WERI-Rb-1 (cell line): ENCODE results near the gene KRT4.

Experiments used
- DNase-seq: peaks from one replicate; pipeline ENCODE4 v3.0.0-alpha.2; 2020
- H3K27ac ChIP-seq: fragments of 250-450 bp; sonication (Bioruptor Pico); 2 replicates; pipeline ENCODE4 v1.5.1; 2020; ENCODE audit warnings: mild to moderate bottlenecking, moderate library complexity
- H3K27me3 ChIP-seq: fragments of 250-450 bp; sonication (Bioruptor Pico); 2 replicates; pipeline ENCODE4 v1.5.1; 2021; ENCODE audit warnings: mild to moderate bottlenecking, low read depth, moderate library complexity; ENCODE audit not compliant: insufficient read depth, severe bottlenecking
- H3K36me3 ChIP-seq: fragments of 250-450 bp; sonication (Bioruptor Pico); 2 replicates; pipeline ENCODE4 v1.5.1; 2020; ENCODE audit warnings: mild to moderate bottlenecking, moderate library complexity
- H3K4me3 ChIP-seq: 2 replicates; pipeline ENCODE4 v1.5.1; 2011; ENCODE audit warnings: low read depth, mild to moderate bottlenecking, control low read depth, low read length
- H3K9me3 ChIP-seq: fragments of 250-450 bp; sonication (Bioruptor Pico); 2 replicates; pipeline ENCODE4 v1.5.1; 2021; ENCODE audit warnings: mild to moderate bottlenecking, moderate library complexity; ENCODE audit not compliant: severe bottlenecking
- TF ChIP-seq, protein P1 (sequence below): IDR thresholded peaks from 2 replicates; pipeline ENCODE4 v1.5.1; 2011; ENCODE audit warnings: low read depth, mild to moderate bottlenecking, control low read depth, inconsistent platforms, low read length

Gene KRT4

DNA sequence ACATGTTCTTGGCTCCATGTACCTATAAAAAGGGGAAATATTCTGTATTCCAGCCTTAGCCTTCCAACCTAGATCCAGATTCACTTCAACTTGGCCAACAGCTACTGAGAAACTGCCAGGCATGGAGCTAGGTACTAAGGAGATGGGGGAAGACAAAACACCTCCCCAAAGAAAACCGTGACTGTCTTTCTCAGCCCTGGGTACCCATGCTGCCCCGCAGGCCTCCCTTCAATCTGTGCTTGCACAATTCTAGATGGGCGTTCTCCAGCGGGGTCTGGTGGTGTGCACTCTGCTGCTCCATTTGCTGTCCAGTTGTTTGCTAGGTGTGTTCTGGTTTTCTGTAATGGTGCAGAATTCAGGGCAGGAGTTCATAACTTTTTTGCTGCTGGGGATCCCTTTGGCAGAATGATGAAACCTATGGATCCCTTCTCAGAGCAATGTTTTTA lies 817 bp upstream of the KRT4 start:
- TF ChIP-seq, protein P1, sequence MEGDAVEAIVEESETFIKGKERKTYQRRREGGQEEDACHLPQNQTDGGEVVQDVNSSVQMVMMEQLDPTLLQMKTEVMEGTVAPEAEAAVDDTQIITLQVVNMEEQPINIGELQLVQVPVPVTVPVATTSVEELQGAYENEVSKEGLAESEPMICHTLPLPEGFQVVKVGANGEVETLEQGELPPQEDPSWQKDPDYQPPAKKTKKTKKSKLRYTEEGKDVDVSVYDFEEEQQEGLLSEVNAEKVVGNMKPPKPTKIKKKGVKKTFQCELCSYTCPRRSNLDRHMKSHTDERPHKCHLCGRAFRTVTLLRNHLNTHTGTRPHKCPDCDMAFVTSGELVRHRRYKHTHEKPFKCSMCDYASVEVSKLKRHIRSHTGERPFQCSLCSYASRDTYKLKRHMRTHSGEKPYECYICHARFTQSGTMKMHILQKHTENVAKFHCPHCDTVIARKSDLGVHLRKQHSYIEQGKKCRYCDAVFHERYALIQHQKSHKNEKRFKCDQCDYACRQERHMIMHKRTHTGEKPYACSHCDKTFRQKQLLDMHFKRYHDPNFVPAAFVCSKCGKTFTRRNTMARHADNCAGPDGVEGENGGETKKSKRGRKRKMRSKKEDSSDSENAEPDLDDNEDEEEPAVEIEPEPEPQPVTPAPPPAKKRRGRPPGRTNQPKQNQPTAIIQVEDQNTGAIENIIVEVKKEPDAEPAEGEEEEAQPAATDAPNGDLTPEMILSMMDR, result no peak
- H3K27ac ChIP-seq, result no peak overlapping the region
- H3K36me3 ChIP-seq, result no peaks in the 10 kb centered on the region
- no peaks in the 10 kb centered on the region for H3K9me3 ChIP-seq
- peaks cover 86% of the 10 kb centered on the region for H3K27me3 ChIP-seq
- no peak for DNase-seq
- H3K4me3 ChIP-seq, result no peak overlapping the region

DNA sequence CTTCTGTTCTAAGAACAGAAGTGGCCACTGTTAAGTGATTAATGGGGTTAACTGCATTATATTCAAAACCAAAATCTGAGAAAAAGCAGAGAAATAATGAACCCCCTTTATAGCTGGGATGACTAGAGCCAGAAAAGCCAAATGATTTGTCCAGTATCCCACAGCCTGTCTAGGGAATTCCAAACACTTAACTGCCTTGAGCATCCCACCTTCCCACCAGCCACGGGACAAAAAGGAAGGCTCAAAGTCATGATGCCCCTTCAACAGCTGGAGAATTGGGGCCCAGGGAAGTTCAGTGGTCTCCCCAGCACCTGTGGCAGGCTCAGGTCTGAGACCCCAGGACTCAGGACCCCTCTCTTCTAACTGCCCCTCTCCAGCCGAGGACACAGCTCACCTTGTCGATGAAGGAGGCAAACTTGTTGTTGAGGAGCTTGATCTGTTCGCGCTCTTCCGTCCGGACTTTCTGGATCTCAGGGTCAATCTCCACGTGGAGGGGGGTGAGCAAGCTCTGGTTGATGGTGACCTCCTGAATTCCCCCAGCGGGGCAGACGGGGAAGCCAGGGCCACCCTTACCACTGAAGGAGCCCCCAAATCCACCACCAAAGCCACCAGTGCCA lies 605 bp downstream of the KRT4 start:
- TF ChIP-seq, protein P1, result no peak
- DNase-seq, result no peak
- H3K36me3 ChIP-seq, result no peaks in the 10 kb centered on the region
- H3K9me3 ChIP-seq, result no peaks in the 10 kb centered on the region
- no peak overlapping the region for H3K27ac ChIP-seq
- peaks cover 88% of the 10 kb centered on the region for H3K27me3 ChIP-seq
- no peak overlapping the region for H3K4me3 ChIP-seq

DNA sequence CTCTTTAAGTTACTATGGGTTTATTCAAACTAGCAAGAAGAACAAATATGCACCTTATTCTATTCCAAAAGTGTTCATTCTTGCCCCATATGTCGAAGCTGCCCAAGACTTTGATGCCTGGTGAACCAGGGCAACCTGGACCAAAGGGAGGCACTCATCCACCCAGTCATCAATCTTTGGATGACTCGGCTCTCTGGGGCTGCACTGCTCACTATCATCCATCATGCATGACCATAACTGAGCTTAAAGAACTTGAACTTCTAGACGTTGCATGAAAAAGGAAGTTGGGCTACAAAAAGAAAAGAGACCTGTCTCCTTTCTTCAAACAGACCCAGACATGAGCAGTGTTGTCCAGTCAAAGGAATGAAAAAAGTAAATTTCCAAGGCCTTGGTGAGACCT lies 1.2 kb downstream of the KRT4 start:
- Histone ChIP-seq H3K36me3 (no peaks in the 10 kb centered on the region), H3K27me3 (peaks cover 88% of the 10 kb centered on the region), H3K27ac (no peak overlapping the region), H3K9me3 (no peaks in the 10 kb centered on the region), H3K4me3 (no peak overlapping the region)
- no peak for DNase-seq
- TF ChIP-seq, protein P1, result no peak

DNA sequence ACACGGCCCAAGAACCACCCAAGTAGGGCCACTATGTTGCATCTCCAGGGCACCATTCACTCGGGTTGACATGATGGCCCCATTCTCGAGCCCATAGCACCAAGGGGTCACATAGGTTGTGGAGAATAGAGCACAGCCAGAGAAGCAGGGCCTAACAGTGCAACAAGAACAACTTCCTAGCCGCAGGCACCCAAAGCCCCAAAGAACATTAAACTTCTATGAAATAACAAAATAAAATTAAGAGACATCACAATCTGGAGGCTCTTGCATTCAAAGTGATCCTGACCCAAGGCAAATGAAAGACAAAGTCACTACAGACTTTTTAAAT lies 1.9 kb downstream of the KRT4 start:
- Histone ChIP-seq H3K36me3 (no peaks in the 10 kb centered on the region), H3K9me3 (no peaks in the 10 kb centered on the region), H3K27me3 (peaks cover 88% of the 10 kb centered on the region), H3K27ac (no peak overlapping the region), H3K4me3 (no peak overlapping the region)
- TF ChIP-seq, protein P1, result no peak
- DNase-seq, result no peak

DNA sequence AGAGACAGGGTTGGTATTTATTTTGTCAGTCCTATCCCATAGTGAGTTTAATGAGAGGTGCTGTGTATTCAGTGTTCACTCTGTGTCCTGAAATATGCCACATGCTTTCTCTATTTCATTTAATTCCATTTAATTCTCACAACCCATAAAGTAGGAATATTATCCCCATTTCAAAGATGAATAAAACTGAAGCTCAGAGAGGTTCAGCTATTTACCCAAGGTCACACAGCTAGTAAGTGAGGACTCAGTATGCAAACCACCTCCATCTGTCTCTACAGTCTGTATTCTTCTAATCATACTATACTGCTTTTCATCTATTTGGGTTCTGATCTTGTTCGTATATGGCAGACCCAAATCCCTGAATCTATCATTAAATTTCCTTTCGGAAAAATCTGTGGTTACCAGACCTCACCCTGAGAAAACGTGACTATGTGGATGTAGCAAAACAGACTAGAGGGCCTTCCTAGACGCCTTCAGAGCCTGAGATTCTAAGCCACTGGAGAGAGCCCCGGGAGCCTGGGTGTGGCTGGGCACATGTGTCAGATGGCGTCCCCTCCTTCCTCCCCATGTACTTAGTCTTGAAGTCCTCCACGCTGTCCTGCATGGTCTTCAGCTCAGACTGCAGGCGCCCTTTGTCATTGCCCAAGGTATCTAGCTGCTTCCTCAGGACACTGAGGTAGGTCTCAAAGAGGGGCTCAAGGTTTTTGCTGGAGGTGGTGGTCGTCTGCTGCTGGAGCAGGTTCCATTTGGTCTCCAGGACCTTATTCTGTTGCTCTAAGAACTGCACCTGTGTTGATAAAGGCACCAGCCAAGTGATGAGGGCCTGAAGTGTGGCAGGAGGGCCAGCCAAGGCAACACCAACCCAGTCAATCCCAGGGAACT lies 2.5 kb downstream of the KRT4 start:
- Histone ChIP-seq H3K4me3 (no peak overlapping the region), H3K36me3 (no peaks in the 10 kb centered on the region), H3K27me3 (peaks cover 87% of the 10 kb centered on the region), H3K9me3 (no peaks in the 10 kb centered on the region), H3K27ac (no peak overlapping the region)
- TF ChIP-seq, protein P1, result no peak
- DNase-seq, result no peak

DNA sequence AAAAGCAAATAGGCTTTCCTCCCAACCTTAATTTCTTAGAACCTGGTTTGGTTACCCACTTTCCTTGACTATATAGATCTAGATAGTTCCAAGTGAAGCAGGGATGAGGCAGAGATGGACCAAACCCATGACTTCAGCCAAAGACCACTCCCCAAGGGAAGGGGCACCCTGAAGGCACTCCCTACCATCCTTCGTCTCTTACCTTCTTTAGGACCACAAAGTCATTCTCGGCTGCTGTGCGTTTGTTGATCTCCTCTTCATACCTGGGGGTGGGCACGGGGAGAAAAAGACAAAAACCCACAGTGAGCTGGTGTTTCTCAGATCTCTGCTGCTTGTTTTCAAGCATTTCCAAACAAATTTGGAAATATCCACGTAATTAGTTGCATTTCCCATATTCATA lies 3.4 kb downstream of the KRT4 start:
- no peak for DNase-seq
- peaks cover 89% of the 10 kb centered on the region for H3K27me3 ChIP-seq
- TF ChIP-seq, protein P1, result no peak
- no peak overlapping the region for H3K4me3 ChIP-seq
- no peaks in the 10 kb centered on the region for H3K36me3 ChIP-seq
- H3K9me3 ChIP-seq, result no peaks in the 10 kb centered on the region
- H3K27ac ChIP-seq, result no peak overlapping the region
